Fibroblast of mammary gland (primary cell): ENCODE measurements around the gene FAM181B.

Source experiments
- DNase-seq: peaks from one replicate; pipeline ENCODE4 v3.0.0-alpha.2; 2010; ENCODE audit warnings: low read depth
- H3K4me3 ChIP-seq: 2 replicates; pipeline ENCODE4 v1.5.1; 2011; ENCODE audit warnings: low read depth, mild to moderate bottlenecking, low read length, moderate library complexity; ENCODE audit not compliant: control insufficient read depth
- TF ChIP-seq, protein P1 (sequence below): conservative IDR thresholded peaks from 2 replicates; pipeline ENCODE4 v1.5.1; 2011; ENCODE audit warnings: low read depth, low read length, inconsistent platforms; ENCODE audit not compliant: control insufficient read depth, insufficient read depth

Gene FAM181B

DNA sequence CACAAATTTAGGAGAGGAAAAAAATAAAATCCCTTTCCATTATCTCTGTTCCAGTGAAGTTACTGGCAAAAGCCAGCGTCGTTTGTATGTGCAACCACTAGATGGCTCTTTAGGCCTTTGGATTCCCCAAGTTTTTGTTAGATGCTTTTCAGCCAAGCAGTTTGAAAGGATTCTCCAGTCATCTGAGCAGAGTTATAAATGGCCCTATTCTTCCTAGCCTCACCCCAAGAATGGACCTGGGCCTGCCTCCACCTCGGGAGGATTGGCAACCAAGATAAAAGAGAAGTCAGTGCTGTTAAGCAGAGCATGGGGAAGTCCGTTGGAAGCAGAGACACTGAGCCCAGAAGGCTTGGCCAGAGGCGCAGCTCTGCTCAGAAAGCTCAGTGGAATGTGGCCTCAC is 15.4 kb downstream of the FAM181B start:
- DNase-seq, result peak; percentile 49
- H3K4me3 ChIP-seq, result no peak overlapping the region
- TF ChIP-seq, protein P1, sequence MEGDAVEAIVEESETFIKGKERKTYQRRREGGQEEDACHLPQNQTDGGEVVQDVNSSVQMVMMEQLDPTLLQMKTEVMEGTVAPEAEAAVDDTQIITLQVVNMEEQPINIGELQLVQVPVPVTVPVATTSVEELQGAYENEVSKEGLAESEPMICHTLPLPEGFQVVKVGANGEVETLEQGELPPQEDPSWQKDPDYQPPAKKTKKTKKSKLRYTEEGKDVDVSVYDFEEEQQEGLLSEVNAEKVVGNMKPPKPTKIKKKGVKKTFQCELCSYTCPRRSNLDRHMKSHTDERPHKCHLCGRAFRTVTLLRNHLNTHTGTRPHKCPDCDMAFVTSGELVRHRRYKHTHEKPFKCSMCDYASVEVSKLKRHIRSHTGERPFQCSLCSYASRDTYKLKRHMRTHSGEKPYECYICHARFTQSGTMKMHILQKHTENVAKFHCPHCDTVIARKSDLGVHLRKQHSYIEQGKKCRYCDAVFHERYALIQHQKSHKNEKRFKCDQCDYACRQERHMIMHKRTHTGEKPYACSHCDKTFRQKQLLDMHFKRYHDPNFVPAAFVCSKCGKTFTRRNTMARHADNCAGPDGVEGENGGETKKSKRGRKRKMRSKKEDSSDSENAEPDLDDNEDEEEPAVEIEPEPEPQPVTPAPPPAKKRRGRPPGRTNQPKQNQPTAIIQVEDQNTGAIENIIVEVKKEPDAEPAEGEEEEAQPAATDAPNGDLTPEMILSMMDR, result peak; percentile 75

DNA sequence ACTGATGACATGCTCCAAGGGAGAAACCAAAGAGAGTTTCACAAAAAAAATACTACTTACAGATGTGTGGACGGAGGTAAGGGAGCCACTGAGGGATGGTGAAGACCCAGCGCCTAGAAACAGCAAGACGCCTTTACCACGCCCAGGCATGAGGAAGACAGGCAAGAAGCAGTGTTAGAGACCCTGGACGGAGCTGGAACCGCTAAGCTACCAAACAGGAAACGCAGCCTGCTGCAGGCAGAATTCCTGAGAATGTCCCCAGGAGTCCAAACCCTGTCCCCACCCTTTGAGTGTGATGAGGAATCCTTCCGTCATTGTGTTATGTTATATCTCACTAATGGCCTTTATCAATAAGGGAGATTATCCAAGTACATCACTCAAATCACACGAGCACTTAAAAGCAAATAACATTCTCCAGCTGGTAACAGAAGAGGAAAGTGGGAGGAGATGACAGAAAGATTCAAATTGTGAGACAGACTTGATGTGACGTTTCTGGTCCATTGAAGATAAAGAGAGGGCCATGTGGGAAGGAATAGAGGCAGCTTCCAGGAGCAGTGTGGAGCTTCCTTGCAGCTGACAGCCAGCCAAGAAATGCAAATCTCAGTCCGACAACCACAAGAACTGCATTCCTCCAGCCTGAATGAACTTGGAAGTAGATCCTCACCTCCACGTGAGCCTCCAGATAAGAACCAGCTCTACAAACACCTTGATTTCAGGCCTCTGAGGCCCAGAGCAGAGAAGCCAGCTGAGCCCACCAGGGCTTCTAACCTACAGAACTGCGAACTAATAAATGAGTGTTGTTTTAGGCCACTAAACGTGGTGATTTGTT is 19.1 kb downstream of the FAM181B start:
- no peak overlapping the region for H3K4me3 ChIP-seq
- TF ChIP-seq, protein P1, result no peak
- DNase-seq, result no peak

DNA sequence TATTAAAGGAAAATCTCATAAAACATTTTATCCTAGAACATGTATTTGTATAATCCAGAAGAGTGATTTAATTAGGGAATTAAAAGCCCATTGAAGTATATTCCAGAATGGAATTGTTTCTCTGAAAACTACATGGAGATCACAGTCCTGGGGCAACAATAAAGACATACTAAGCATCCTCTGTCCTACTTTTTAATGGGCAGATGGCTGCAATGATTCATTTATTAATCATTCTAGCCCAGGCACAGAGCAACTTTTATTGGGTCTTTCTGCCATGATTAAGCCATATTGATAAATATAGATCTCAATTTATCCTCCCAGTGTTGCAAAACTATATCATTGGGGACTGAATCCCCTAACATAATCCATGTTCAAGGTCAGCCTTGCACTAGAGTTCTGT is 22.0 kb downstream of the FAM181B start:
- H3K4me3 ChIP-seq, result no peak overlapping the region
- no peak for DNase-seq
- TF ChIP-seq, protein P1, result no peak

DNA sequence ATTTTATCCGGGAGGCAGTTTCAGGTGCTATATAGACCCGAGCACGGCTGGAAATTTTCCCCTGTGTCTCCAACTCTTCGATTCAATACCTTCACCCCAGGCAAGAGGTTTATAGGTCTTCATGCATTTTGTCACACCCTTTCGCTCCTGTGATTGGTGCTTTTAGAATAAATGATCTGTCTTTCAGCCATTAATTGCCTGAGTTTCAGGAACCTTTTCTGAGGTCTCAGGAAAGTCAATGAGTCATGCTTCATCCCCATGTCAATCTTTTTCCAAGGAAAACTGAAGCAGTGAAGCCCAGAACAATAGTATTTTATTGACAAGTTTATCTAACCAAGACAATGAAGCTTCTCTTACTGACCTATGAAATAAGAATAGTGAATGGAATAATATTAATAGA is 29.9 kb downstream of the FAM181B start:
- H3K4me3 ChIP-seq, result no peak overlapping the region
- no peak for DNase-seq
- TF ChIP-seq, protein P1, result no peak

DNA sequence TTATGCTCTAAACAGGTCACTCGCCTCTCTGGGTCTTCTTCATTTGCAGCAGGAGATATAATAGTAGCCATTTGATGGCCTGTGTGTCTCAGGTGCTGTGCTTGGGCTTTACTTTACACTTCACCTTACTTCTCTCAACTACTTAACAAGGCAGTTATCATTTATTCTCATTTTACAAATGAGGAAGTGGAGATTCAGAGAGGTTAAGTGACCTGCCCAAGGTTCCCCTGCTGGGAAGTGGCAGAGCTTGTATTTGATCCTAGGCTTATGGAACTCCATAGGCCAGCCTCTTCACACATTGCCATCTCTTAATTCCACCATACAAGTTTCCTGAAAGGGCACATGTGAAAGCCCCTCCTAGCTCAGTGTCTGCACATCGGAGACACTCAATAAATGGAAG is 30.4 kb downstream of the FAM181B start:
- H3K4me3 ChIP-seq, result no peak overlapping the region
- TF ChIP-seq, protein P1, result no peak
- DNase-seq, result no peak

DNA sequence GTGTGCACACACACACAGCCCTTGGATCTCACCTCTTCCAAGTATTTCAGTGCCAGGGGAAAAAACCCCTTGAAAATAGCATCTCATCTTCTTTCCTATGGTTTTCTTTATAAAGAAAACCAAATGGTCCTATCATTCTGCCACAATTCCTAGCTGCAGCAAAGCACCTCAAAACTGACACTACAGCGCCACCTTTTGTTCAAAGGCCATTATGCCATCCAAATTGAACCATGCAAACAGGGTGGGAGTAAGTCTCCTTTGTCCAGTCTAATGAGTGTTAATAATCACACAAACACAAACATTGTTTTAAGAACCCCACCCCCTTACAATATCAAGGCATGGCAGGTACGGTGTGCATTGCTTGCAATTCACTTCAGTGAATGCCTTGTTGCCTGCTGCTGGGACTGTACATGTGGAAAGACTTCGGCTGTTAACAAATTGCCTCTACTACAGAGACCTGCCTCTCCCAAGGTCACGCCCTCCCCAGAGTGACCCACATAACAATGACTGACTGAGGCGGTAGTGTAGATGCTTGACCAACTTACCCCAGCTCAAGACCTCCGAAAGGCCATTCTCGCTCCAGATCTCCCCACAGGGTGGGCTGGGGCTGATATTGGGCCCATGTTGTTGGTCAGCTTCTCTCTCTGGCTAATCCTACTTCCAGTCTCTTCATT is 31.7 kb downstream of the FAM181B start:
- DNase-seq, result peak; percentile 42

More for the DNA sequence above, 31.7 kb downstream of the FAM181B start:
- no peak overlapping the region for H3K4me3 ChIP-seq
- TF ChIP-seq, protein P1, result peak; percentile 71
